Sigmoid colon (tissue), 7 donors: ENCODE data around the gene AIMP1. TPM values are rescaled to one million over a fixed set of nuclear protein-coding genes. Genes with fewer than 3 reads are reported as not detected.
A peak's percentile ranks its signal among the peaks of the same experiment; 100 is the strongest.

Source experiments
- DNase-seq: peaks from one replicate; pipeline ENCODE4 v3.0.0-alpha.2; 2019
- H3K27ac ChIP-seq, 4 donors: fragments of 200-600 bp; sonication (generic); one replicate each; pipeline ENCODE4 v1.5.1; 2016 to 2019; ENCODE audit warnings: mild to moderate bottlenecking in 1 of 4
- H3K27me3 ChIP-seq, 3 donors: fragments of 200-600 bp; sonication (generic); one replicate each; pipeline ENCODE4 v1.5.1; 2019; ENCODE audit warnings: mild to moderate bottlenecking in 1 of 3
- H3K36me3 ChIP-seq, 4 donors: fragments of 200-600 bp; sonication (generic); one replicate each; pipeline ENCODE4 v1.5.1; 2016 to 2019
- H3K4me1 ChIP-seq, 4 donors: fragments of 200-600 bp; sonication (generic); one replicate each; pipeline ENCODE4 v1.5.1; 2017 to 2019
- H3K4me3 ChIP-seq, 4 donors: fragments of 200-600 bp; sonication (generic); one replicate each; pipeline ENCODE4 v1.5.1; 2017 to 2019; ENCODE audit warnings: mild to moderate bottlenecking in 2 of 4, moderate library complexity in 1 of 4
- H3K9me3 ChIP-seq, 4 donors: fragments of 200-600 bp in 3 of 4; sonication (generic) in 3 of 4; one replicate each; pipeline versions ENCODE4 v1.5.1 to v1.6.1; 2013 to 2019
- EP300 ChIP-seq, 4 donors: sonication (generic); formaldehyde crosslinking; IDR thresholded peaks; one replicate each; pipeline ENCODE4 v1.6.1; 2017; ENCODE audit warnings: antibody characterized with exemption in 4 of 4
- POLR2A ChIP-seq, 2 donors: fragments of 450-650 bp; IDR thresholded peaks; one replicate each; pipeline ENCODE4 v1.6.1; 2016; ENCODE audit warnings: antibody characterized with exemption in 2 of 2, mild to moderate bottlenecking in 2 of 2, moderate library complexity in 2 of 2
- POLR2AphosphoS5 ChIP-seq, 4 donors: sonication (generic); formaldehyde crosslinking; IDR thresholded peaks; one replicate each; pipeline ENCODE4 v1.6.1; 2017; ENCODE audit warnings: antibody characterized with exemption in 4 of 4
- WGBS, 2 donors: extraction: QIAGEN DNeasy Blood & Tissue Kit; methylation state at CpG; one replicate each; pipeline ENCODE4 v1.1.7; 2013; 5-methylcytosine and 5-hydroxymethylcytosine counted together
- intact Hi-C: fragments of 100-400 bp; cut with DNase I; formaldehyde crosslinking; loops from one replicate; pipeline ENCODE4 v1.15.1; 2023
- polyA plus RNA-seq, 3 donors: library from polyadenylated mRNA; stranded (reverse); fragments of 200-250 nt; gene quantifications; one replicate each; pipeline ENCODE4 v1.2.3, GENCODE V29; 2013
- total RNA-seq, 4 donors: library from RNA; depleted of rRNA; stranded (reverse); fragments of >200 nt; gene quantifications; one replicate each; pipeline ENCODE4 v1.1.0, GENCODE V29; 2016
- TF ChIP-seq, protein P1 (sequence below), 4 experiments: fragments of 450-650 bp in 3 of 4; fragments of 200-600 bp in 1 of 4; IDR thresholded peaks; one replicate each; pipeline ENCODE4 v1.5.1; 2016 to 2019; ENCODE audit warnings: antibody characterized with exemption in 4 of 4, mild to moderate bottlenecking in 3 of 4, moderate library complexity in 2 of 4
- donor health status: healthy with polysubstance abuse.
- donor health status: Bipolar disorder and iron deficiency.
- donor health status: healthy.

The AIMP1 gene
- total and polyA plus RNA-seq, 7 donors = 24.4 to 36.0 (median 29.6) TPM

DNA sequence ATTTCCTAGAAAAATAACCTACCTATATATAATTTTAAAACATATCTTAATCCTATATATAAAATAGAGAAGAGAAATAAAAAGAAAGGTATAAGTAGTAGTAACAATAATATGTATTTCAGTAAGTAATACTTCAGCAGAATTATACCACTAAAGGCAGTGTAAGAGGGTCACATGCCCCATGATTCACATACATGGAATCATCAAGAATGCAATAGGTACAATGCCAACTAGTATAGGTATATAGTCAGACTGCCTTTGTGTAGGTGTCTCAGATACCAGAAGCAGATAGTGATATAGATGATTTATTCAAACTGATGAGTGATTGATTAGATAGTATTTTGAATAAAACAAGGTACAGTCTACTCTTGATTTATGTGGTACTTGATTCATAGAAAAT is 9.4 kb downstream of the AIMP1 start:
- intact Hi-C loops = no loop called here
- H3K36me3 ChIP-seq = peaks cover 0 to 65% (median 18%) of the 10 kb centered on the region in 4 donors

DNA sequence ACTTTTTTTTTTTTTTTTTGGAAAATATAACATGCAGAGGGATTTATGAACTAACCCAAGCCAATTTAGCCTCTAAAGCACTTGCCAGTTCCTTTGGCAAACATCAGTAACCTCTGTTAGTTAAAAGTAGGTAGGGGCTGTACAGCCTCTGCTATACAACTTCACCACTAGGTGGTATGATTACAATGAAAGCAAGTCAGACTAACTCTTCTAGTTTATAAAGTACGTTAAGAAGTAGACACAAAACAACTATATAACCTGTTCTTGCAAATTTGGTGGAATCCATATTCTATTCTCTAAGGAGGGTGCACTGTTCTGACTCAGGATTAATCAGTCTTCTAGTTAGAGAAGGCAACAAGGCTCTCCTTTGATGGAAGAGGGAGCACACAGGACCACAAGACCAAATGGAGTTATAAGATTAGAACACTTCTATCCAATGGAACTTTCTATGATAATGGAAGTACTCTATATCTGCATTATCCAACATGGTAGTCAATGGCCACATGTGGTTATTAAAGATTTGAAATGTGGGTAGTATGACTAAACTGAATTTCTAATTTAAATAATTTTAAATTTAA is 12.8 kb downstream of the AIMP1 start:
- DNase-seq = no peak
- Histone ChIP-seq H3K4me3 (no peak overlapping the region), H3K27ac (no peak overlapping the region), H3K4me1 (no peaks in the 10 kb centered on the region), H3K27me3 (no peaks in the 10 kb centered on the region), H3K36me3 (peaks cover 5 to 94% (median 33%) of the 10 kb centered on the region in 4 donors), H3K9me3 (no peaks in the 10 kb centered on the region)
- WGBS, 2 donors = 36 to 47% methylated on average over 1 of the region's 1 CpG
- intact Hi-C loops = no loop called here
- no peak for TF ChIP-seq POLR2A (IDR thresholded peaks at IDR 0.05)
- TF ChIP-seq, protein P1, sequence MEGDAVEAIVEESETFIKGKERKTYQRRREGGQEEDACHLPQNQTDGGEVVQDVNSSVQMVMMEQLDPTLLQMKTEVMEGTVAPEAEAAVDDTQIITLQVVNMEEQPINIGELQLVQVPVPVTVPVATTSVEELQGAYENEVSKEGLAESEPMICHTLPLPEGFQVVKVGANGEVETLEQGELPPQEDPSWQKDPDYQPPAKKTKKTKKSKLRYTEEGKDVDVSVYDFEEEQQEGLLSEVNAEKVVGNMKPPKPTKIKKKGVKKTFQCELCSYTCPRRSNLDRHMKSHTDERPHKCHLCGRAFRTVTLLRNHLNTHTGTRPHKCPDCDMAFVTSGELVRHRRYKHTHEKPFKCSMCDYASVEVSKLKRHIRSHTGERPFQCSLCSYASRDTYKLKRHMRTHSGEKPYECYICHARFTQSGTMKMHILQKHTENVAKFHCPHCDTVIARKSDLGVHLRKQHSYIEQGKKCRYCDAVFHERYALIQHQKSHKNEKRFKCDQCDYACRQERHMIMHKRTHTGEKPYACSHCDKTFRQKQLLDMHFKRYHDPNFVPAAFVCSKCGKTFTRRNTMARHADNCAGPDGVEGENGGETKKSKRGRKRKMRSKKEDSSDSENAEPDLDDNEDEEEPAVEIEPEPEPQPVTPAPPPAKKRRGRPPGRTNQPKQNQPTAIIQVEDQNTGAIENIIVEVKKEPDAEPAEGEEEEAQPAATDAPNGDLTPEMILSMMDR (IDR thresholded peaks at IDR 0.05) = peak in 2 of 4 experiments; percentile 16 to 40

More for the DNA sequence above, 9.4 kb downstream of the AIMP1 start:
- TF ChIP-seq POLR2AphosphoS5 (IDR thresholded peaks at IDR 0.05) = no peak
- TF ChIP-seq POLR2A (IDR thresholded peaks at IDR 0.05) = no peak
- no peak for TF ChIP-seq EP300 (IDR thresholded peaks at IDR 0.05)
- TF ChIP-seq, protein P1 (IDR thresholded peaks at IDR 0.05) = no peak
- H3K4me1 ChIP-seq = no peaks in the 10 kb centered on the region
- H3K4me3 ChIP-seq = no peak overlapping the region
- no peaks in the 10 kb centered on the region for H3K27me3 ChIP-seq
- DNase-seq = no peak
- H3K9me3 ChIP-seq = no peaks in the 10 kb centered on the region
- H3K27ac ChIP-seq = no peak overlapping the region

DNA sequence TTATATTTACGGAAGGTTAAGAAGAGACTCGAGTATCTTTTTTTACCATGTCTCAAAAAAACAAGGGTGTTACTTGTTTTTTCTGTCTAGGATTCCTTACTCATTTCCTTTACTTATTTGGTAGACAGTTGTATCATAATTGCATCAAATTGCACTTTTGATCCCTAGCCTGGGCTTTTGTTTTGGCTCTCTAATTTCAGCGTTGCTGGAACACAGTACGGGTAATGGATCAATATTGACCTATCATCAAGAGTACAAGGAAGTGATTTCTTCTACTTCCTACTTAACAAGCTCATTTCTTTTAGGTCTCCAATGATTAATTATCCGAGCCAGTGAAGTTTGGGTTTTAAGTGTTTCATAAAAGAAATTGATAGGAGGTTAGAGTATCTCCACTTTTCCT is 16.8 kb downstream of the AIMP1 start:
- WGBS, 2 donors = 58 to 87% methylated on average over 5 of the region's 5 CpGs
- peaks cover 0 to 3% (median 1%) of the 10 kb centered on the region in 4 donors for H3K9me3 ChIP-seq
- DNase-seq = no peak
- intact Hi-C loops = loop anchor here (10.0 kb wide), 1 partner anchor 98 kb away; no protein-coding TSS in a partner anchor
- no peak overlapping the region for H3K4me3 ChIP-seq
- H3K4me1 ChIP-seq = no peaks in the 10 kb centered on the region
- no peak overlapping the region for H3K27ac ChIP-seq
- H3K27me3 ChIP-seq = no peaks in the 10 kb centered on the region
- peaks cover 21 to 97% (median 36%) of the 10 kb centered on the region in 4 donors for H3K36me3 ChIP-seq
- TF ChIP-seq, protein P1 (IDR thresholded peaks at IDR 0.05) = no peak
- TF ChIP-seq POLR2A (IDR thresholded peaks at IDR 0.05) (no peak), POLR2AphosphoS5 (IDR thresholded peaks at IDR 0.05) (no peak), EP300 (IDR thresholded peaks at IDR 0.05) (no peak)

DNA sequence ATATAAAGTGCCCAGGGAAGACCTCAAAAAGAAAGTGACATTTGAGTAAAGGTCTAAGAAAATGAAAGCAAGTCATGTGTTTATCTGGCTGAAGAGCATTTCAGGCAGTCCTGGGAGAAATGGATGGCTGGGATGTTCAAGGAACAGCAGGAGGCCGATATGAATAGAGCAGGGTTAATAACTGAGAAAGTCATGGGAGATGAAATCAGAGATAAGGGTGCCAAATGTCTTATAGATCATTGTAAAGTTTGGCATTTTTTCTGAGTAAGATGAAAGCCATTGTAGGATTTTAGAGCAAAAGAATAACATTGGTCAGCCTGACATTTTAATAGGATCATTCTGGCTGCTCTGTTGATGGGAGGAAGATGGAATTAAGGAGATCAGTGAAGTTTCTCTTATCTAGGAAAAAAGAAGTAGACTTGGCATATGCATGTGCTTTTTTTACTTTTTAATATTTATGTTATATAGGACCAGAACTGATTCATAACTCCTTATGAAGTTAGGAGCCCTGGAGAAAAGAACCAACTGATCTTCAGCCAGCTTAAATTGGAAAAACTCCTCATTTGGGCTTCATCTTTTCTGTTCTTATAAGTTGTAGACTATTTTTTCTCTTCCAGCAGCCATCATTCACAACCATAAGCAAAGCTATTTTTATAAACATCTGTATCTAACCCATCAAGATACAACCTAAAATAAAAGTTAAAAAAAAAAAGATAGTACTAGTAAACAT is 18.6 kb downstream of the AIMP1 start:
- Histone ChIP-seq H3K27ac (no peak overlapping the region), H3K4me3 (no peak overlapping the region), H3K36me3 (peaks cover 28 to 93% (median 39%) of the 10 kb centered on the region in 4 donors), H3K27me3 (no peaks in the 10 kb centered on the region), H3K9me3 (peaks cover 0 to 3% (median 1%) of the 10 kb centered on the region in 4 donors), H3K4me1 (no peaks in the 10 kb centered on the region)
- no peak for DNase-seq
- no peak for TF ChIP-seq POLR2A (IDR thresholded peaks at IDR 0.05)
- TF ChIP-seq POLR2AphosphoS5 (IDR thresholded peaks at IDR 0.05) = no peak
- TF ChIP-seq, protein P1 (IDR thresholded peaks at IDR 0.05) = no peak
- TF ChIP-seq EP300 (IDR thresholded peaks at IDR 0.05) = no peak
- 82 to 88% methylated on average over 1 of the region's 1 CpG for WGBS, 2 donors
- intact Hi-C loops = loop anchor here (10.0 kb wide), 1 partner anchor 100 kb away; no protein-coding TSS in a partner anchor
